AG09319 (cell line): ENCODE data around the gene GAL3ST2.

Source experiments
- DNase-seq: peaks from one replicate; pipeline ENCODE4 v3.0.0-alpha.2; 2010; ENCODE audit warnings: low read depth; ENCODE audit errors: extremely low read depth
- TF ChIP-seq, protein P1 (sequence below): IDR thresholded peaks from 2 replicates; pipeline ENCODE4 v1.5.1; 2011; ENCODE audit warnings: low read depth, mild to moderate bottlenecking, inconsistent platforms, low read length, moderate library complexity

The GAL3ST2 gene

DNA sequence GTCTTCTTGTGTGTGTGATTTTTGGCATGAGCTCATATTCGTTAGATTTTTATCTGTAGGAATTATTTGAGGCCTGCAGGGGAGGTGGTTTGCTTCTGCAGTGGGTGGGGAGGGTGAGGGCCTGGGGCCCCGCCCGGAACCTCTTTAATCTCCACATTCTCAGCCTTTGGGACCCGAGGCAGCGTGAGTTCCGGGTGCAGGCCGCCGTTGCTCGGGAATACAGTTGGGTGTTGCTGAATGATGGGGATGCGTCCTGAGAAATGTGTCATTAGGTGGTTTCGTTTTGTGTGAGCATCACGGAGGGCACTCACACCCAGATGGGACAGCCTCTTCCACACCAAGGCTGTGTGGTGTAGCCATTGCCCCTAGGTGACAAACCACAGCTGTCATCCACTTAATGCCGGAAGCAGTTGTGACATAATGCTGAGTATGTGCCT is 13.7 kb upstream of the GAL3ST2 start:
- TF ChIP-seq, protein P1, sequence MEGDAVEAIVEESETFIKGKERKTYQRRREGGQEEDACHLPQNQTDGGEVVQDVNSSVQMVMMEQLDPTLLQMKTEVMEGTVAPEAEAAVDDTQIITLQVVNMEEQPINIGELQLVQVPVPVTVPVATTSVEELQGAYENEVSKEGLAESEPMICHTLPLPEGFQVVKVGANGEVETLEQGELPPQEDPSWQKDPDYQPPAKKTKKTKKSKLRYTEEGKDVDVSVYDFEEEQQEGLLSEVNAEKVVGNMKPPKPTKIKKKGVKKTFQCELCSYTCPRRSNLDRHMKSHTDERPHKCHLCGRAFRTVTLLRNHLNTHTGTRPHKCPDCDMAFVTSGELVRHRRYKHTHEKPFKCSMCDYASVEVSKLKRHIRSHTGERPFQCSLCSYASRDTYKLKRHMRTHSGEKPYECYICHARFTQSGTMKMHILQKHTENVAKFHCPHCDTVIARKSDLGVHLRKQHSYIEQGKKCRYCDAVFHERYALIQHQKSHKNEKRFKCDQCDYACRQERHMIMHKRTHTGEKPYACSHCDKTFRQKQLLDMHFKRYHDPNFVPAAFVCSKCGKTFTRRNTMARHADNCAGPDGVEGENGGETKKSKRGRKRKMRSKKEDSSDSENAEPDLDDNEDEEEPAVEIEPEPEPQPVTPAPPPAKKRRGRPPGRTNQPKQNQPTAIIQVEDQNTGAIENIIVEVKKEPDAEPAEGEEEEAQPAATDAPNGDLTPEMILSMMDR: no peak
- no peak for DNase-seq

DNA sequence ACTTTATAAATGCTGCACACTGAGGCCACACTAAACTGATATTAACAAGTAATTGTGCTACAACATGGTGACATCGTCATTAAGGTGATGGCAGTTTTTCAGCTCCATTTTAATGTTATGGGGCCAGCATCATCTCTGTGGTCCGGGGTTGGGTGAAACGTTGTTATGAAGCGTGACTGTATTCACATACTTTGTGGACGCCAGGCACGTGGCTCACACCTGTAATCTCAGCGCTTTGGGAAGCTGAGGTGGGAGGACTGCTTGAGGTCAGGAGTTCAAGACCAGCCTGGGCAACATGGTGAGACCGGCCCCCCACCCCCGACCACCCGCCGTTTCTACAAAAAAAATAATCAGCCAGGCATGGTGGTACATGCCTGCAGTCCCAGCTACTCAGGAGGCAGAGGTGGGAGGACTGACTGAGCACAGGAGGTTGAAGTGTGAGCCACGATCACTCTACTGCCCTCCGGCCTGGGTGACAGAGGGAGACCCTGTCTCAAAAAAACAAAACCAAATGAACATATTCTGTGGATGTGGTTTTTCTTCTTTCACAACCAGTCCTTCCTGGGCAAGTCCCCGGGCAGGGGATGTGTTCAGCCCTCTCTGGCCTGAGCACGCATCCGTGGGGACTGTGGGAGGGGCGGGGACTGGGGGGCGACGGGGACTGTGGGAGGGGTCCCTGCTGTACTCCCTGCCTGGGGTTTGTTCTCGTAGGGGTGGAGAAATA is 12.9 kb upstream of the GAL3ST2 start:
- TF ChIP-seq, protein P1: no peak
- DNase-seq: no peak

GRCh38 chr2:241764275-241765241 is 12.1 kb upstream of the GAL3ST2 start:
- no peak for DNase-seq
- TF ChIP-seq, protein P1: no peak

- TF ChIP-seq, protein P1: no peak
- DNase-seq: no peak
These were observed 9.0 kb upstream of the GAL3ST2 start for GRCh38 chr2:241767464-241768250.

GRCh38 chr2:241768251-241768711 is 8.3 kb upstream of the GAL3ST2 start:
- no peak for DNase-seq
- TF ChIP-seq, protein P1: no peak

DNA sequence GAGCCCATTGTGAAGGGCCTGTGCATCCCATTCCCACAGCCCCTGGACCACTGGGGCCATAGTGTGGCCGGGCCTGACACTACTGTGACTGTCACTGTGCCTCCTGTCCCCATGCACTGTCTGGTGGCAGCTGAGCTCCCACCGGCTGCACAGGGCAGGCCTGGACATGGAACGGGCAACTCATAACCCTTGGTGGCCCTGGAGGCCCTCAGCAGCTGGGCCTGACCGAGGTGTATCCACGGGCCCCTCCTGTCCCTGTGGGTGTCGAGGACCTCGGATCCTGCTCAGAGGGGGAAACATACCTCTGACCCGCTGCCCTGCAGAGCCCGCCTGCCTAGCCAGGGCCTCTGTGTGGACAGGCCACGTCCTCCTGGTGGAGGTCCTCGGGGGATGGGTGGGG is 7.8 kb upstream of the GAL3ST2 start:
- TF ChIP-seq, protein P1: no peak
- DNase-seq: no peak
